HG02943 (cell line): ENCODE data around the gene PDPR.
"Not testable (repeated sequence)": the region's sequence is repeated elsewhere in the genome, so short reads cannot be mapped to it uniquely, and the experiment has no call there.

Experiments used
- ATAC-seq: cut with Tn5 transposase; IDR thresholded peaks from one replicate; pipeline ENCODE4 v1.9.1; 2021; ENCODE audit warnings: mild to moderate bottlenecking, low read depth, moderate library complexity; ENCODE audit not compliant: unreplicated experiment

PDPR gene

GRCh38 chr16:70204010-70204409 is 89.9 kb downstream of the PDPR start:
- not testable (repeated sequence) for ATAC-seq

- not testable (repeated sequence) for ATAC-seq
These were observed 90.7 kb downstream of the PDPR start for GRCh38 chr16:70204668-70205405.

GRCh38 chr16:70206382-70206781 is 92.2 kb downstream of the PDPR start:
- ATAC-seq: not testable (repeated sequence)
